HepG2 (cell line): Measurements from ENCODE around the gene SERPIND1. TPM values are rescaled to one million over a fixed set of nuclear protein-coding genes. Genes with fewer than 3 reads are reported as not detected.

Source experiments
- BCL6 ChIP-seq: IDR thresholded peaks from 2 replicates; pipeline ENCODE4 v1.6.1; 2016; ENCODE audit warnings: missing genetic modification reagents, missing compliant biosample characterization
- BRD4 ChIP-seq: sonication (generic); formaldehyde crosslinking; IDR thresholded peaks from 2 replicates; pipeline ENCODE4 v1.4.0; 2020; ENCODE audit warnings: missing genetic modification reagents
- CHD4 ChIP-seq: fragments of 200-600 bp; sonication (generic); IDR thresholded peaks from 2 replicates; pipeline ENCODE4 v1.7.0; 2017; ENCODE audit warnings: mild to moderate bottlenecking, low read length, borderline replicate concordance
- DR1 ChIP-seq: sonication (generic); formaldehyde crosslinking; IDR thresholded peaks from 2 replicates; pipeline ENCODE4 v1.8.0; 2021; ENCODE audit warnings: mild to moderate bottlenecking, missing genetic modification reagents, inconsistent platforms
- HDAC1 ChIP-seq: sonication (generic); formaldehyde crosslinking; IDR thresholded peaks from 2 replicates; pipeline ENCODE4 v1.5.1; 2020; ENCODE audit warnings: mild to moderate bottlenecking, missing genetic modification reagents
- HNF4A ChIP-seq: sonication (generic); formaldehyde crosslinking; IDR thresholded peaks from 2 replicates; pipeline ENCODE4 v1.4.0; 2020; ENCODE audit warnings: missing genetic modification reagents
- HOXA9 ChIP-seq: sonication (generic); formaldehyde crosslinking; IDR thresholded peaks from 2 replicates; pipeline ENCODE4 v1.8.1; 2022; ENCODE audit warnings: missing genetic modification reagents, mild to moderate bottlenecking, moderate library complexity, borderline replicate concordance
- MBNL3 ChIP-seq: fragments of 250-450 bp; sonication (Bioruptor Pico); conservative IDR thresholded peaks from 2 replicates; pipeline ENCODE4 v1.8.0; 2022; ENCODE audit warnings: mild to moderate bottlenecking, inconsistent platforms
- NFIC ChIP-seq: IDR thresholded peaks from 2 replicates; pipeline ENCODE4 v1.6.1; 2012; ENCODE audit warnings: mild to moderate bottlenecking, low read length, inconsistent platforms
- NFYC ChIP-seq: IDR thresholded peaks from 2 replicates; pipeline ENCODE4 v1.6.1; 2016; ENCODE audit warnings: missing genetic modification reagents, missing compliant biosample characterization
- PLSCR1 ChIP-seq: sonication (generic); formaldehyde crosslinking; IDR thresholded peaks from 2 replicates; pipeline ENCODE4 v1.5.0; 2020; ENCODE audit warnings: missing genetic modification reagents, mild to moderate bottlenecking, borderline replicate concordance
- THRA ChIP-seq: sonication (generic); formaldehyde crosslinking; IDR thresholded peaks from 2 replicates; pipeline ENCODE4 v1.4.0; 2020; ENCODE audit warnings: missing genetic modification reagents, borderline replicate concordance
- ZBTB40 ChIP-seq, 2 experiments: fragments of 450-650 bp in 1 of 2; sonication (generic) in 1 of 2; formaldehyde crosslinking in 1 of 2; IDR thresholded peaks; 2 replicates each; pipeline versions ENCODE4 v1.6.1 to v1.8.0; 2016 to 2022; ENCODE audit warnings: antibody characterized with exemption in 1 of 2, mild to moderate bottlenecking in 1 of 2, missing genetic modification reagents in 1 of 2
- ZEB1 ChIP-seq: IDR thresholded peaks from 2 replicates; pipeline ENCODE4 v1.6.1; 2012; ENCODE audit warnings: mild to moderate bottlenecking, low read depth, inconsistent platforms; ENCODE audit not compliant: insufficient replicate concordance
- ZNF160 ChIP-seq: sonication (generic); formaldehyde crosslinking; IDR thresholded peaks from 2 replicates; pipeline ENCODE4 v1.8.0; 2022; ENCODE audit warnings: mild to moderate bottlenecking, inconsistent platforms, missing genetic modification reagents
- ZNF468 ChIP-seq: sonication (generic); formaldehyde crosslinking; IDR thresholded peaks from 2 replicates; pipeline ENCODE4 v1.8.0; 2022; ENCODE audit warnings: mild to moderate bottlenecking, moderate library complexity, missing genetic modification reagents
- ZNF562 ChIP-seq: sonication (generic); formaldehyde crosslinking; IDR thresholded peaks from 2 replicates; pipeline ENCODE4 v1.8.0; 2022; ENCODE audit warnings: missing genetic modification reagents, borderline replicate concordance
- ZNF563 ChIP-seq: sonication (generic); formaldehyde crosslinking; IDR thresholded peaks from 2 replicates; pipeline ENCODE4 v1.8.0; 2022; ENCODE audit warnings: mild to moderate bottlenecking, moderate library complexity, missing genetic modification reagents
- ZNF614 ChIP-seq: IDR thresholded peaks from 2 replicates; pipeline ENCODE4 v1.6.1; 2018; ENCODE audit warnings: missing biosample characterization, missing genetic modification reagents, inconsistent platforms, borderline replicate concordance
- polyA plus RNA-seq, 8 experiments: library from polyadenylated mRNA; depleted of rRNA in 3 of 8; stranded (reverse) in 7 of 8; unstranded in 1 of 8; fragments of >200 nt; fragmentation: Illumina TruSeq in 4 of 8; extraction: Trizol in 4 of 8; gene quantifications; 2 replicates each; pipeline versions ENCODE4 v1.2.1 to v1.2.3, GENCODE V29; 2011 to 2016; ENCODE audit warnings: low read depth in 4 of 8, missing spikeins in 1 of 8, mixed read lengths in 1 of 8; ENCODE audit not compliant: insufficient read depth in 1 of 8
- total RNA-seq, 5 experiments: library from RNA; depleted of rRNA; stranded (reverse); fragments of >200 nt; fragmentation: Illumina TruSeq; extraction: Trizol; gene quantifications; 2 replicates each; pipeline ENCODE4 v1.2.3, GENCODE V29; 2016; ENCODE audit warnings: low read depth in 1 of 5

Gene SERPIND1
- total and polyA plus RNA-seq, 2 of the 13 experiments (the other 11 are each of a cell fraction or from before 2014, with no cell fraction given), result 111 to 350 TPM

GRCh38 chr22:20777420-20778177 is 3.7 kb downstream of the SERPIND1 start (continued):
- TF ChIP-seq ZNF563 (CRISPR knock-in tag) (no peak), BCL6 (peak; percentile 90), ZBTB40 (IDR thresholded peaks at IDR 0.05) (no peak), ZBTB40 (CRISPR knock-in tag; IDR thresholded peaks at IDR 0.05) (peak; percentile 29; the same call in 1 of the 2 replicates), ZNF614 (CRISPR knock-in tag) (peak; percentile 96), ZNF562 (CRISPR knock-in tag) (no peak), ZNF468 (CRISPR knock-in tag) (no peak), BRD4 (CRISPR knock-in tag) (no peak), NFYC (CRISPR knock-in tag) (no peak; the same call in 1 of the 2 replicates), CHD4 (peak; percentile 65; the same call in 1 of the 2 replicates), HNF4A (CRISPR knock-in tag) (peak; percentile 84), NFIC (peak; percentile 80), PLSCR1 (CRISPR knock-in tag) (no peak), HDAC1 (CRISPR knock-in tag) (peak; percentile 80), DR1 (no peak), HOXA9 (CRISPR knock-in tag) (no peak), ZEB1 (peak; percentile 90), THRA (CRISPR knock-in tag) (peak; percentile 92), MBNL3 (CRISPR knock-in tag) (no peak), ZNF160 (CRISPR knock-in tag) (no peak)
